ENCODE data around the gene PAM.

- TF ChIP-seq CTCF (IDR thresholded peaks at IDR 0.05) (no peak), POLR2AphosphoS5 (IDR thresholded peaks at IDR 0.05) (no peak)
Measured at GRCh38 chr5:102762562-102763227, 7.6 kb downstream of the PAM start.
